H1 (cell line): ENCODE results near the gene VPS13D. TPM values are rescaled to one million over a fixed set of nuclear protein-coding genes. Genes with fewer than 3 reads are reported as not detected.

Experiments used
- CTCF ChIA-PET: fragments of 300-600 bp; sonication (Branson Sonifier 250); formaldehyde crosslinking; loops from one replicate; lab custom pipeline; 2021; ENCODE audit not compliant: partially characterized antibody; lab: Charles Lee
- POLR2A ChIA-PET: fragments of 300-600 bp; sonication (Branson Sonifier 250); formaldehyde crosslinking; loops from one replicate; lab custom pipeline; 2021; ENCODE audit warnings: inconsistent platforms; ENCODE audit not compliant: partially characterized antibody; lab: Charles Lee
- DNase-seq, 2 experiments: peaks; one replicate each; pipeline versions ENCODE4 v3.0.0 to v3.0.0-alpha.2; 2010 to 2022; ENCODE audit warnings: low spot score in 2 of 2, low read depth in 1 of 2, mixed read lengths in 1 of 2
- FAIRE-seq: peaks from 2 replicates; lab custom pipeline; 2011; peaks lifted over from hg19 to GRCh38; lab: Jason Lieb, UNC
- H2AFZ ChIP-seq: 2 replicates; pipeline ENCODE4 v1.8.1; 2012; ENCODE audit warnings: low read length, inconsistent platforms
- H2AK5ac ChIP-seq: 2 replicates; pipeline ENCODE4 v1.6.1; 2013; ENCODE audit warnings: low read depth, low read length
- H2BK120ac ChIP-seq: replicated peaks from 2 replicates; pipeline ENCODE3; 2013; ENCODE audit warnings: low read depth, low read length, inconsistent platforms
- H2BK12ac ChIP-seq: 2 replicates; pipeline ENCODE4 v1.6.1; 2013; ENCODE audit warnings: low read depth, low read length
- H2BK15ac ChIP-seq: 2 replicates; pipeline ENCODE4 v1.6.1; 2013; ENCODE audit warnings: low read length
- H2BK20ac ChIP-seq: 2 replicates; pipeline ENCODE4 v1.6.1; 2013; ENCODE audit warnings: low read length
- H2BK5ac ChIP-seq: 2 replicates; pipeline ENCODE4 v1.6.1; 2013; ENCODE audit warnings: low read depth, low read length
- H3K14ac ChIP-seq: 2 replicates; pipeline ENCODE4 v1.6.1; 2013; ENCODE audit warnings: inconsistent platforms; ENCODE audit not compliant: insufficient read length
- H3K18ac ChIP-seq: 2 replicates; pipeline ENCODE4 v1.6.1; 2013; ENCODE audit warnings: low read length; ENCODE audit errors: extremely low read depth
- H3K23ac ChIP-seq: 2 replicates; pipeline ENCODE4 v1.6.1; 2013; ENCODE audit warnings: inconsistent platforms; ENCODE audit not compliant: insufficient read length
- H3K23me2 ChIP-seq: 2 replicates; pipeline ENCODE4 v1.6.1; 2013; ENCODE audit warnings: low read depth, low read length
- H3K27ac ChIP-seq: 2 replicates; pipeline ENCODE4 v1.6.1; 2011; ENCODE audit warnings: low read depth, low read length, inconsistent platforms
- H3K27me3 ChIP-seq, 4 experiments: replicated peaks in 1 of 4; 1 replicate in 1 of 4; 2 replicates in 3 of 4; pipeline versions ENCODE4 v1.6.1 to v1.8.1; 2011 to 2013; ENCODE audit warnings: low read length in 3 of 4, mild to moderate bottlenecking in 3 of 4, inconsistent platforms in 2 of 4, mixed read lengths in 2 of 4, moderate library complexity in 1 of 4; ENCODE audit not compliant: control insufficient read depth in 3 of 4, insufficient read depth in 3 of 4; ENCODE audit errors: extremely low read depth in 1 of 4
- H3K36me3 ChIP-seq, 4 experiments: 2 replicates each; pipeline versions ENCODE4 v1.6.1 to v1.8.1; 2011 to 2013; ENCODE audit warnings: mild to moderate bottlenecking in 4 of 4, low read length in 3 of 4, moderate library complexity in 2 of 4, control low read depth in 1 of 4, inconsistent platforms in 1 of 4; ENCODE audit not compliant: insufficient read depth in 4 of 4, control insufficient read depth in 2 of 4
- H3K4ac ChIP-seq: replicated peaks from 2 replicates; pipeline ENCODE3; 2013; ENCODE audit warnings: low read length, low read depth, mixed read lengths, inconsistent platforms; ENCODE audit not compliant: insufficient read length
- H3K4me1 ChIP-seq, 4 experiments: replicated peaks in 1 of 4; 1 replicate in 1 of 4; 2 replicates in 3 of 4; pipeline versions ENCODE4 v1.6.1 to v1.8.1; 2011 to 2013; ENCODE audit warnings: low read length in 3 of 4, inconsistent platforms in 2 of 4, mixed read lengths in 1 of 4; ENCODE audit not compliant: insufficient read depth in 4 of 4, control insufficient read depth in 3 of 4
- H3K4me2 ChIP-seq, 2 experiments: 2 replicates each; pipeline versions ENCODE4 v1.6.1 to v1.8.1; 2011 to 2013; ENCODE audit warnings: low read depth in 2 of 2, low read length in 2 of 2, control low read depth in 1 of 2, inconsistent platforms in 1 of 2, mild to moderate bottlenecking in 1 of 2; ENCODE audit not compliant: insufficient read depth in 1 of 2
- H3K4me3 ChIP-seq, 4 experiments: fragments of 200-600, 300-600 bp in 1 of 4; sonication (generic), shearing (Covaris generic), sonication (Bioruptor Twin) in 1 of 4; 2 replicates each; pipeline versions ENCODE4 v1.5.1 to v1.8.1; 2011 to 2016; ENCODE audit warnings: low read length in 4 of 4, low read depth in 3 of 4, control low read depth in 2 of 4, inconsistent platforms in 2 of 4, mild to moderate bottlenecking in 2 of 4, mixed read lengths in 1 of 4, moderate library complexity in 1 of 4; ENCODE audit not compliant: insufficient read depth in 2 of 4; ENCODE audit errors: extremely low read depth in 1 of 4
- H3K56ac ChIP-seq: replicated peaks from 2 replicates; pipeline ENCODE3; 2013; ENCODE audit warnings: low read depth, mild to moderate bottlenecking, mixed read lengths, low read length, inconsistent platforms; ENCODE audit not compliant: insufficient read length
- H3K79me1 ChIP-seq: 2 replicates; pipeline ENCODE4 v1.6.1; 2013; ENCODE audit warnings: low read depth, low read length, control low read depth
- H3K79me2 ChIP-seq, 2 experiments: 2 replicates each; pipeline versions ENCODE4 v1.6.1 to v1.8.1; 2012 to 2013; ENCODE audit warnings: low read length in 2 of 2, mild to moderate bottlenecking in 2 of 2, inconsistent platforms in 1 of 2; ENCODE audit not compliant: insufficient read depth in 2 of 2, control insufficient read depth in 1 of 2
- H3K9ac ChIP-seq, 4 experiments: replicated peaks in 1 of 4; 1 replicate in 1 of 4; 2 replicates in 3 of 4; pipeline versions ENCODE4 v1.6.1 to v1.8.1; 2011 to 2013; ENCODE audit warnings: low read depth in 3 of 4, low read length in 3 of 4, control low read depth in 2 of 4, mild to moderate bottlenecking in 2 of 4, moderate library complexity in 2 of 4, inconsistent platforms in 1 of 4; ENCODE audit errors: extremely low read depth in 1 of 4
- H3K9me3 ChIP-seq, 2 experiments: 2 replicates each; pipeline versions ENCODE4 v1.6.1 to v1.8.1; 2012 to 2013; ENCODE audit warnings: mild to moderate bottlenecking in 2 of 2, moderate library complexity in 2 of 2, control low read depth in 1 of 2, inconsistent platforms in 1 of 2, low read depth in 1 of 2, low read length in 1 of 2, mixed read lengths in 1 of 2; ENCODE audit not compliant: insufficient read depth in 2 of 2
- H4K20me1 ChIP-seq, 2 experiments: replicated peaks in 1 of 2; 2 replicates each; pipeline versions ENCODE3 to v1.8.1; 2011 to 2013; ENCODE audit warnings: inconsistent platforms in 2 of 2, low read length in 2 of 2, mild to moderate bottlenecking in 1 of 2; ENCODE audit not compliant: insufficient read depth in 2 of 2, control insufficient read depth in 1 of 2
- H4K5ac ChIP-seq: 2 replicates; pipeline ENCODE4 v1.6.1; 2013; ENCODE audit warnings: low read length, low read depth, mixed read lengths, inconsistent platforms; ENCODE audit not compliant: insufficient read length
- H4K8ac ChIP-seq: 2 replicates; pipeline ENCODE4 v1.8.0; 2013; ENCODE audit warnings: mild to moderate bottlenecking, moderate library complexity, low read length, inconsistent platforms; ENCODE audit not compliant: insufficient read depth; ENCODE audit errors: extremely low read depth
- H4K91ac ChIP-seq: replicated peaks from 2 replicates; pipeline ENCODE3; 2013; ENCODE audit warnings: low read length, mixed read lengths, inconsistent platforms; ENCODE audit not compliant: insufficient read length
- ZNF274 ChIP-seq: IDR thresholded peaks from 2 replicates; pipeline ENCODE4 v1.7.0; 2012; ENCODE audit warnings: low read length, borderline replicate concordance; ENCODE audit errors: extremely low read depth
- WGBS, 2 experiments: shearing (Covaris generic) in 1 of 2; methylation state at CpG; one replicate each; pipeline versions ENCODE4 v1.1.6 to v1.1.7; 2013 to 2015; ENCODE audit warnings: low lambda C conversion rate in 2 of 2, mixed read lengths in 2 of 2, inconsistent platforms in 1 of 2, low coverage in 1 of 2, missing lambda C conversion rate in 1 of 2; ENCODE audit not compliant: insufficient replicate concordance in 2 of 2, insufficient coverage in 1 of 2, insufficient read length in 1 of 2; ENCODE audit errors: extremely low coverage in 1 of 2, missing lambda C conversion rate in 1 of 2; 5-methylcytosine and 5-hydroxymethylcytosine counted together
- polyA plus RNA-seq, 7 experiments: library from polyadenylated mRNA; depleted of rRNA in 3 of 7; stranded (reverse) in 5 of 7; unstranded in 2 of 7; fragments of >200 nt in 5 of 7; fragments of 200-250 nt in 2 of 7; gene quantifications; 1 replicate in 5 of 7; 2 replicates in 1 of 7; 4 replicates in 1 of 7; pipeline versions ENCODE4 v1.2.1 to v1.2.3, GENCODE V29; 2011 to 2013; ENCODE audit warnings: missing spikeins in 2 of 7, mixed read lengths in 2 of 7
- total RNA-seq: library from RNA; stranded (reverse); fragmentation: NEBNext Ultra II Directional; extraction: Animal tissue kit (Norgen Biotek cat#: 25700); gene quantifications from 2 replicates; pipeline ENCODE4 v1.2.1, GENCODE V29; 2021

VPS13D gene
- total and polyA plus RNA-seq, 2 of the 8 experiments (the other 6 are each of a cell fraction or from before 2014, with no cell fraction given), result 10.9 to 31.2 TPM

DNA sequence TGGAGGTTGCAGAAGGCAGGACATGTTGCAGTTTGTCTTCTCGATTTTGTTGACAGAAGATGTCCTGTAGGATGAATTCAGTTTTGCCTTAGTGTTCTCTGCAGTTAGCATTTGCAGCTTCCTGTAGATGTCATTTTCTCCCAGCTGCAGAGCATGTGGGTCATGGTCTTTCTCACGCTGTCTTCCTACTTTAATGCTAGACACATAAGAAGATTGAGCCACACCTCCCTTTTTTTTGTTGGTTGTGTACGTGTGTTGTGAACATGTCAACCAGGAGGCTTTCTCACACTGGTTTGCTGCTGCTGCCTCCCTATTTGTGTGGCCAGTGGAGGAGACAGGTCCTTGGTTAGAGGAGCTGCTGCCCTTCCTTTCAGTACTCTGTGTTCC is 110.7 kb downstream of the VPS13D start:
- Histone ChIP-seq H3K23me2 (no peaks in the 10 kb centered on the region), H4K5ac (no peak overlapping the region), H2BK20ac (no peak overlapping the region), H2AFZ (no peak overlapping the region), H3K4ac (no peak overlapping the region), H2BK12ac (no peak overlapping the region), H3K9ac (no peak overlapping the region), H4K8ac (no peak overlapping the region), H3K79me1 (no peaks in the 10 kb centered on the region), H3K4me1 (peaks cover 0 to 5% (median 3%) of the 10 kb centered on the region in 4 experiments; a peak in 3 of 7 replicates), H4K91ac (no peak overlapping the region), H3K27me3 (no peaks in the 10 kb centered on the region), H2BK15ac (no peak overlapping the region), H4K20me1 (no peaks in the 10 kb centered on the region), H2BK5ac (no peak overlapping the region; the same call in 1 of the 2 replicates), H3K27ac (no peak overlapping the region), H3K36me3 (peaks cover 0 to 5% (median 2%) of the 10 kb centered on the region in 4 experiments; a peak in 3 of 8 replicates), H3K14ac (no peak overlapping the region), H2AK5ac (no peak overlapping the region), H3K23ac (no peak overlapping the region), H3K79me2 (no peaks in the 10 kb centered on the region), H3K18ac (no peak overlapping the region), H3K9me3 (no peaks in the 10 kb centered on the region), H2BK120ac (no peak overlapping the region), H3K4me2 (no peak overlapping the region), H3K4me3 (no peak overlapping the region), H3K56ac (no peak overlapping the region)
- 87% methylated on average over 3 of the region's 3 CpGs; no CpG with 5 or more reads in 1 of the 2 experiments for WGBS, 2 experiments
- POLR2A ChIA-PET, result interaction anchor here (0.7 kb wide), 1 partner anchor 20 kb away, joined by 3 read pairs; no protein-coding TSS in a partner anchor
- no peak for DNase-seq
- CTCF ChIA-PET, result interaction anchor here (0.6 to 1.9 kb wide), 7 partner anchors 13 to 777 kb away, joined by 3 to 9 read pairs (median 3); no protein-coding TSS in a partner anchor
- no peak for TF ChIP-seq ZNF274
- no peak for FAIRE-seq
